Hepatocyte (in vitro differentiated cells): ENCODE data around the gene ABCB7.

Experiments
- CTCF ChIP-seq: fragments of 200-600 bp; sonication (generic); IDR thresholded peaks from 2 replicates; pipeline ENCODE4 v1.5.1; 2016; ENCODE audit warnings: antibody characterized with exemption, mild to moderate bottlenecking; ENCODE audit not compliant: poor library complexity
- EZH2phosphoT487 ChIP-seq: fragments of 200-600 bp; sonication (generic); IDR thresholded peaks from one replicate; pipeline ENCODE4 v1.6.1; 2018; ENCODE audit warnings: antibody characterized with exemption, mild to moderate bottlenecking, low read depth, moderate library complexity; ENCODE audit not compliant: unreplicated experiment, severe bottlenecking

GRCh38 chrX:75074475-75074874, 81.6 kb downstream of the ABCB7 start:
- no peak for TF ChIP-seq CTCF
- TF ChIP-seq EZH2phosphoT487, result no peak
